ENCODE results near the gene CFAP99.

- TF ChIP-seq CTCF (IDR thresholded peaks at IDR 0.05) (no peak), POLR2A (IDR thresholded peaks at IDR 0.05) (no peak)
Measured at GRCh38 chr4:2396781-2397368, 21.9 kb upstream of the CFAP99 start.

Measured in breast epithelium (tissue), 3 donors.